Right ventricle myocardium inferior (tissue), 1 donor: Measurements from ENCODE around the gene DDHD1. TPM values are rescaled to one million over a fixed set of nuclear protein-coding genes. Genes with fewer than 3 reads are reported as not detected.

Source experiments
- ATAC-seq: fragments of 200-7000 bp; cut with Tn5 transposase; one replicate; pipeline ENCODE4 v1.9.1; 2020; ENCODE audit warnings: mild to moderate bottlenecking, moderate library complexity
- DNase-seq: peaks from one replicate; pipeline ENCODE4 v3.0.0; 2021; ENCODE audit errors: missing footprints
- intact Hi-C: fragments of 100-400 bp; cut with DNase I; formaldehyde crosslinking; loops from one replicate; pipeline ENCODE4 v1.11.0; 2022
- total RNA-seq: library from RNA; stranded (reverse); fragmentation: NEBNext Ultra II Directional; extraction: Animal tissue kit (Norgen Biotek cat#: 25700); gene quantifications from one replicate; pipeline ENCODE4 v1.2.1, GENCODE V29; 2021
- donor health status: DM: no; HTN: yes; CAD: no; lungs with severe emphysema.

The DDHD1 gene
- total RNA-seq, 1 donor from 2014 or later = 6.7 TPM

- no peak for DNase-seq
- intact Hi-C loops = loop anchor here (5.0 kb wide), 1 partner anchor 91 kb away; the partner anchor contains the start of gene FERMT2
- ATAC-seq = peak; percentile 45
Measured at GRCh38 chr14:53043027-53043581, 110.0 kb downstream of the DDHD1 start.

GRCh38 chr14:53042480-53042879 is 110.6 kb downstream of the DDHD1 start:
- DNase-seq (no peak), ATAC-seq (peak; percentile 88)
- intact Hi-C loops = loop anchor here (5.0 kb wide), 1 partner anchor 90 kb away; the partner anchor contains the start of gene FERMT2

- intact Hi-C loops = loop anchor here (5.0 kb wide), 1 partner anchor 89 kb away; the partner anchor contains the start of gene FERMT2
- ATAC-seq (no peak), DNase-seq (no peak)
Measured at GRCh38 chr14:53041067-53041466, 112.1 kb downstream of the DDHD1 start.

DNA sequence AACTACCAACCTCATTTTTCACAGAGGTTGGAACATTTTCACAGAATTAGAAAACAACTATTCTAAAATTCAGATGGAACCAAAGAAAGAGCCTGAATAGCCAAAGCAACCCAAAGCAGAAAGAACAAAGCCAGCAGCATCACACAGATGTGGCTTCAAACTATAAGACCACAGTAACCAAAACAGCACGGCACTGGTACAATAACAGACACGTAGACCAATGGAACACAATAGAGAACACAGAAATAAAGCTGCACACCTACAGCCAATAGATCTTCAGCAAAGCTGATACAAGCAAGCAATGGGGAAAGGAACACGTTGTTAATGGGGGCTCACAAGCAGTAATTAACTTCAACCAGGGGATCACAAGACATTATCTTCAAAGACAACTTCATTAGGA is 114.5 kb downstream of the DDHD1 start:
- DNase-seq = no peak
- intact Hi-C loops = no loop called here
- ATAC-seq = no peak

- intact Hi-C loops = no loop called here
- ATAC-seq (no peak), DNase-seq (no peak)
Measured at GRCh38 chr14:53037016-53037415, 116.1 kb downstream of the DDHD1 start.

DNA sequence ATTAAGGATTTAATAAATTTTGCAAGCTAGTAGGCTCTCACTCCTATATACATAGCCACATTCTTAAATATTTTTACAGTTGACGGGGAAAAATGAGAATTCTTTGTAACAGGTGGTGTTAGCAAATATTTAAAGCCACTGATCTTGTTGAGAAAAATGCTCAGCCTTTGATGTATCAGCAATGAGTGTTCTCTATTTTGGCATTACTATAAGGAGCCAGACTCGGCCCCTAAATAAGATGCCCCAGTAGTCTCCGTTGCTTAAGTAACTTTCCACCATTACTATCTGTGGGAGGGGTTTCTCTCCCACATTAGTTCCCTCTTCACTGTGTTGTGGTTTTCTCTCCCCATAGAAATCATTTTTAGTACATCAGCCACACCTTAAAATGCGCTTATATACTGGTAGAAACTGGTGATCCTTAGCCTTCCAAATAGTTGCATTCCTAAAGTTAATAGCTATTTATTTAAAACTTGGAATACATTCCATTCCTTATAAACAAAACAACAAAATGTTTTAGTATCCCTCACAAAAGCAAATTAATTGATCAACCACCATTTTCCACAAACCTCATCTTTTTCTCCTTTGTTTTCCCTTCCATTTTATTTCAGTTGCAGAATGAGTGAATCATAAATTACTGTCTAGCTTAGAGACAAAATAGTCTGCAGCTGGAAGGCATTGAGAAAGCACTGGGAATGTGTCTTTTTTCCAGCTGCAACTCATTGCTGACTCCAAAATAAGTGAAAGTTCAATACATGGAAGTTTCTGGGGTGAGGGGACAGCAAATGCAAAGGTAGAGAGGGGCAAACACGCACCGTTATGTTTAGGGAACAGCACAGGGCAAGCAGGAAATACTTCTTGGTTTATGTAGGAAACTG is 117.5 kb downstream of the DDHD1 start:
- intact Hi-C loops = no loop called here
- no peak for DNase-seq
- ATAC-seq = no peak

- intact Hi-C loops = no loop called here
- no peak for DNase-seq
- no peak for ATAC-seq
Measured at GRCh38 chr14:53034688-53035230, 118.4 kb downstream of the DDHD1 start.

DNA sequence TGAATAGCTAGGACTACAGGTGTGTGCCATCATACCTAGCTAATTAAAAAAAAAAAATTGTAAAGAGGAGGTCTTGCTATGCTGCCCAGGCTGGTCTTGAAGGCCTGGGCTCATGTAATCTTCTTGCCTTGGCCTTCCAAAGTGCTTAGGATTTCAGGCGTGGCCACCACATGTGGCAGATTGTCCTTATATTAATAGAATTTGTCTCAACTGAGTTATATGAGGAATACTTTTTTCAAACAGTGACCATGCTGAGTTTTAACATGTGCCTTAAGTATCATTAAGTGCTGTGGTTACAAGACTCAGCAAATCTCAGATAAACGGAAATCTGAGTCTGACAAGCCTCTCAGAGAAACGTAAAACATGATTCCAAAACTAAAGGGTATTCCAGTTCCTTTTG is 119.1 kb downstream of the DDHD1 start:
- DNase-seq (no peak), ATAC-seq (no peak)
- intact Hi-C loops = no loop called here

DNA sequence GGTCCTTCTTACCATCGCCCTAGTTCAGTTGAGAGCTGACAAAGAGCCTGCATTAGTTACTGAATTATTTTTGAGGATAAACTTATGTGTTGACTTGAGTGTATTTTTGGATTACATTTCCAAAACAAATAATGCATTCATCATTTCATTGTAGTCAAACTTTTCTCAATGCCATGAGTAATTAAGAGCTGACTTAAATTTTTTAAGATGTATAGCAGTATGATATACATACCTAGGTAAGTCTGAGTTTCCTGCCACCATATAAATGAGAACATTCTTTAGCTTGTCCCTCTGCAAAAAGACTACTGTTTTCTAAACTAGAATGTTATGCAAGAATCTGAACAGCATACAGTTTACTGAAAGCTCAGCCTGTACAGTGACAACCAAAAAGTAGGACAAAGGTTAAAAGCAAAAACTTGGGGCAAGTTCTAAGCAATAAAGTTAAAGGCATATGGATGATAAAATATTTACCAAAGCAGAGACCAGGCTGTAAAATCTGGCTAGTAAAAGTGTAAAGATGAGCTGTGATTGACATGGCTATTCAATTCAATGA is 120.2 kb downstream of the DDHD1 start:
- intact Hi-C loops = no loop called here
- ATAC-seq = no peak
- no peak for DNase-seq

GRCh38 chr14:53032161-53032803 is 120.8 kb downstream of the DDHD1 start:
- intact Hi-C loops = no loop called here
- no peak for DNase-seq

DNA sequence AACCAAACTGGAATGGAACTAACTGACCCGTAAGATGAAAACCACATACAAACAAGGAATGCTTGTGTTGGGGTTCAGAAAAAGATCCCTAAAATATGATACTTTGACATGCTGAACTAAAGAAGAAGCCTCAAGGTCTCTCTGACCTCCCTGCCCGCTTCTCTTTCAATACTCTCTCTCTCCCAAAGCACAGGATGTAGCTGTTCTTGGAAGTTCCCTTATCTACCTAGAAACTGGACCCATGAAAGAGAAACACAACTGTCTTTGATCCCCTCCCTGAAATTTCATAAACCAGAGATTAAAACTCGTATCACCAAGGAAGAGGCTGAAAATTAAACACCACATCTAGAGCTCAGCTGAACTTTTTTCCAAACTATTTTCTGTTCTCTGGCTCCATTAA is 125.6 kb downstream of the DDHD1 start:
- no peak for ATAC-seq
- DNase-seq = no peak
- intact Hi-C loops = no loop called here

More at GRCh38 chr14:53032161-53032803, 120.8 kb downstream of the DDHD1 start:
- ATAC-seq = peak; percentile 72

DNA sequence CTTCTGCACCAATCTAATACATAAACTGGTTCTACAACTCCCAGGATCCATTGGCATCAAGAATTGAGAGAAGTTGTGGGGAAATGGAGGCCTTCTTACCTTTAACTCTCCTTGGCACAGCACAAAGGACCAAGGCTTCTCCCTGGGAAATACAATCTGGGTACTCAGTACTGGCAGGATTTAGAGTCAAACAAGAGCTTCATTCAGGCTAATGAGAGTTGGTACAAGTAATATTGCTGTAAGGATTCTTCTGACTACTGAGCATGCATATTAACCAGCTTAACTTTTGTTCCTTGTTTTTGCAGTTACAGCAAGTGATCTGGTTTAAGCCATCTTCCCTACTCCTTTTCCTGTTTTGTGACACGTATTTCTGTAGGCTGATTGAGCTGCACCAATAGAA is 126.1 kb downstream of the DDHD1 start:
- DNase-seq (no peak), ATAC-seq (no peak)

GRCh38 chr14:53023325-53023724 is 129.8 kb downstream of the DDHD1 start:
- no peak for ATAC-seq
- DNase-seq = no peak
- intact Hi-C loops = no loop called here

More for the DNA sequence above, 126.1 kb downstream of the DDHD1 start:
- intact Hi-C loops = no loop called here

GRCh38 chr14:53022593-53022992 is 130.5 kb downstream of the DDHD1 start:
- DNase-seq = no peak
- intact Hi-C loops = no loop called here
- ATAC-seq = no peak

DNA sequence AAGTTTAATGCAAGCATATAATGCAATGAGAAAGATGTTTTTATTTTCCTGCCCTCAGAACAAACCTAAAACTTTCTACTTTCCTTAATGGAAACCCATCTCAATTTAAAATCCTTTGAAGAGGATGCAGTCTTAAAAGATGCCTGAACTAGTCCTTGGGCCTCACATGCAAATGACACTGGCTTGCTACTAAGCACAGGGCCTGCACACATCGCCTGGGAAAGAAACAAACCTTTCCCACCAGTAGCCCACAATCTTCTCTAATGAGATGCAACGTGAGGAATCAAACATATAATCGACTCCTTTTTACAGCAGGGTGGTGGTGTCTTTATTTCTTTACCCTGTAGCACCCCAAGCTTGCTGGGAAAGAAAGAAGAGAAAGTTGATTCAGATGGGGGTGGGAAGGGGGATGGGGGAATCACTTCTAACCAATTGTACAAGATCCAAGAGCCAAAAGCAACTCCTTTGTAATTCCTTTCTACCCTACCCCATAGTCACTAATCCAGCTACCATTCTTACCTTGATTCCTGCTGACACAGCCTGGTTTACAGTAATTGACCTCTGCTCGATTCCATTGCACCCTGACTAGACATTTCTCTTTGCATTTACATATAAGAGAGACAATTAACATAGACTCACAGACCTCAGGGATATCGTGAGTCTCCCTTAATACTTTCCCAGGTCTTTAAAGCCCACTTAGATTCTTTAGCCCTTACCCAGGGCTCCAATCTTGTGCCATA is 132.8 kb downstream of the DDHD1 start:
- ATAC-seq = no peak
- DNase-seq = no peak
- intact Hi-C loops = no loop called here

GRCh38 chr14:53019406-53019805 is 133.7 kb downstream of the DDHD1 start:
- ATAC-seq = no peak
- no peak for DNase-seq
- intact Hi-C loops = no loop called here

DNA sequence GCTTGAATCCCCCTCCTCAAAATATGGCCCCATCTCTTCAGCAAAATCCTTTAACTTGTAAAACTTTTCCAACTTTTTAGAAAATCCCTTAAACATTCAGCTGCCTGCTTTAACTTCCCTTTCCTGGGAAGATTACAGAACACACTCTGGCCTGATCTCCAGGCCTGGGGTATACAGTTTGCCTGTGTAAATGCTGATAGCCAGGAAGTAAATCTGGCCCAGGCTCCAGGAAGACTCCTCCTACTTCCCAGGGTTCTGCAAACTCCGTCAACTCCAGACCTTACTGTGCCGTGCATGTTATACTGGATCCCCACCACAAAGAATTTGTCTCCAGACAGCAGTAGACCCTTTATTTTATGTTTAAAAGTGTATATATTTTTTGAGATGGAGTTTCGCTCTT is 135.3 kb downstream of the DDHD1 start:
- ATAC-seq (no peak), DNase-seq (no peak)
- intact Hi-C loops = no loop called here

DNA sequence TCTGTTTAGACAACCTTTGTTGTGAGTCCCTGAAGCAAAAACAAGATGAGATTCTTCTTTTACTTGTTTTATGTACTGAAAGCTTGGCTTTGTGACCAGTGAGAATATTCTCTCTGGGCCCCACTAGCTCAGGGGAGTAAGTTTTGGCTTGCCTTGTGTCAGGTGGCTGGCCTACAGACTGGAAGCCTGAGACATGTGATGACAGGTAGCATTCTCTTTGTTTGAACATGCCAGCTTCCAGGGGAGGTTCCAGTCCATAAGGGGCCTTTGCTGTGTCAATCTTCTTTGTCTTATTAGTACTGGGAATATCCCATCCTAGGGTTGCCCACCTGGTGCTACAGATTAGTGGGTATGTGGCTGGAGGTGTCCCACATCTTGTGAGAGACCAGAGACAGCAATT is 136.2 kb downstream of the DDHD1 start:
- no peak for ATAC-seq
- intact Hi-C loops = no loop called here
- no peak for DNase-seq

- intact Hi-C loops = no loop called here
- ATAC-seq (no peak), DNase-seq (no peak)
Measured at GRCh38 chr14:53016491-53016890, 136.6 kb downstream of the DDHD1 start.
